Measurements from ENCODE around the gene CDH4. TPM values are rescaled to one million over a fixed set of nuclear protein-coding genes. Genes with fewer than 3 reads are reported as not detected.

The CDH4 gene
- total and polyA plus RNA-seq, 9 of the 15 experiments (the other 6 are each of a cell fraction or from before 2014, with no cell fraction given), result 0.04 TPM; not detected in 8

DNA sequence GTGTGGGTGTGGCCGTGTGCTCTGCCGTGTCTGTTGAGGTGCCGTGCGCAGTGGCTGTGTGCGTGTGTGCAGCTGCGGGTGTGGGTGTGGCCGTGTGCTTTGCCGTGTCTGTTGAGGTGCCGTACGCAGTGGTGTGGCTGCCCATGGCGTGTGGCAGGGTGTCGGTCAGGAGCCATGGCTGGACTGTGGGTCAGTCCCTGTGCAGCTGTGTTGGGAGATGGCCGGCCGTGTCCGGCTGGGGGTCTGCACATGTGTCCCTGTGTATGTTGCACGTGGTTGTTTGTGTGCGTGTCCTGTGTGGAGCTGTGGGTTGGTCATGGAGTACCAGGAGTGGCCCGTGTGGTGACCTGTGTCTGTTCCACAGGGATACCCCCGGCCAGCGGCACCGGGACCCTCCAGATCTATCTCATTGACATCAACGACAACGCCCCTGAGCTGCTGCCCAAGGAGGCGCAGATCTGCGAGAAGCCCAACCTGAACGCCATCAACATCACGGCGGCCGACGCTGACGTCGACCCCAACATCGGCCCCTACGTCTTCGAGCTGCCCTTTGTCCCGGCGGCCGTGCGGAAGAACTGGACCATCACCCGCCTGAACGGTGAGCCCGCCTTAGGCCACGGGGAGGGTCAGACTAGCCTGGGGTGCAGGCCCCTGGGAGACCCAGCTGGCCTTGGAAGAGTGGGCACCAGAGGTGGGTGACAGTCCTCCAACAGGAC, 675.9 kb downstream of the CDH4 start:
- DNase-seq (ENCODE audit: extremely low read depth in 1 of 4, low spot score in 3 of 4) (no peak), FAIRE-seq (no peak), ATAC-seq (no peak)
- Histone ChIP-seq H3K9me1 (ENCODE audit: control insufficient read depth, insufficient read depth, low read length) (no peaks in the 10 kb centered on the region), H3K27ac (ENCODE audit: extremely low read depth, low read depth, low read length) (no peak overlapping the region), H3K4me3 (no peak overlapping the region), H3K4me2 (ENCODE audit: insufficient read depth, low read length) (no peak overlapping the region), H3K79me2 (ENCODE audit: control insufficient read depth, insufficient read depth, low read length) (no peaks in the 10 kb centered on the region), H3K9me3 (replicated peaks; ENCODE audit: control insufficient read depth, insufficient read depth, low read depth, low read length) (no peaks in the 10 kb centered on the region; the same call in 1 of the 2 replicates), H3K4me1 (replicated peaks in 1 of 2; ENCODE audit: control insufficient read depth in 2 of 2, insufficient read depth in 2 of 2, low read length in 2 of 2) (peaks cover 6 to 46% of the 10 kb centered on the region in 2 experiments; a peak in 4 of 5 replicates), H3K36me3 (ENCODE audit: control insufficient read depth, insufficient read depth, low read length) (no peaks in the 10 kb centered on the region), H3K27me3 (ENCODE audit: control insufficient read depth in 2 of 2, insufficient read depth in 2 of 2, low read length in 2 of 2) (peaks cover 24 to 86% of the 10 kb centered on the region in 2 experiments), H3K9ac (ENCODE audit: insufficient read depth in 1 of 2, low read depth in 2 of 2, low read length in 2 of 2) (no peak overlapping the region; a peak in 1 of 4 replicates), H4K20me1 (replicated peaks; ENCODE audit: control insufficient read depth, insufficient read depth, low read length) (peaks cover 4% of the 10 kb centered on the region; the same call in 1 of the 2 replicates), H2AFZ (ENCODE audit: low read depth, low read length) (no peak overlapping the region)
- ChIA-PET POLR2A (no interaction called here), CTCF (ENCODE audit: low intra/inter-chr PET ratio) (no interaction called here)
- BruUV-seq (replicated peaks), result no TSS peak
- WGBS (ENCODE audit: insufficient coverage, low coverage, missing lambda C conversion rate), result 25% methylated on average over 31 of the region's 43 CpGs
- intact Hi-C loops (cut with micrococcal nuclease) (no loop called here), in situ Hi-C loops (cut with MboI) (no loop called here)
- TF ChIP-seq NFXL1 (CRISPR knock-in tag; IDR thresholded peaks at IDR 0.05) (no peak), RBBP5 (IDR thresholded peaks at IDR 0.05; ENCODE audit: borderline replicate concordance, insufficient read depth, low read length, poor library complexity, severe bottlenecking) (no peak)

DNA sequence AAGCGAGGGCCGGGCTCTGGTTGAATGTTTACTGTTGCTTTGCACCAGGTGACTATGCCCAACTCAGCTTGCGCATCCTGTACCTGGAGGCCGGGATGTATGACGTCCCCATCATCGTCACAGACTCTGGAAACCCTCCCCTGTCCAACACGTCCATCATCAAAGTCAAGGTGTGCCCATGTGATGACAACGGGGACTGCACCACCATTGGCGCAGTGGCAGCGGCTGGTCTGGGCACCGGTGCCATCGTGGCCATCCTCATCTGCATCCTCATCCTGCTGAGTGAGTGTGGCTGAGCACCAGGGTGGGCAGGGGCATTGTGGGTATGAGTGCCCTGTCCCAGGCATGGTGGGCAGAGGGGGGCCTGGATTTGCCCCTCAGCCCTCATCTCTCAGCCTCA, 677.5 kb downstream of the CDH4 start:
- no peak for DNase-seq (ENCODE audit: extremely low read depth in 1 of 4, low spot score in 3 of 4)
- no peak overlapping the region for H3K4me3 ChIP-seq
- H3K36me3 ChIP-seq (ENCODE audit: control insufficient read depth, insufficient read depth, low read length), result no peaks in the 10 kb centered on the region
- in situ Hi-C loops (cut with MboI), result no loop called here
- no peak overlapping the region for H2AFZ ChIP-seq (ENCODE audit: low read depth, low read length)
- no peaks in the 10 kb centered on the region; the same call in 1 of the 2 replicates for H3K9me3 ChIP-seq (replicated peaks; ENCODE audit: control insufficient read depth, insufficient read depth, low read depth, low read length)
- H3K27ac ChIP-seq (ENCODE audit: extremely low read depth, low read depth, low read length), result no peak overlapping the region
- no peak overlapping the region for H3K4me2 ChIP-seq (ENCODE audit: insufficient read depth, low read length)
- no peak for ATAC-seq
- H3K79me2 ChIP-seq (ENCODE audit: control insufficient read depth, insufficient read depth, low read length), result no peaks in the 10 kb centered on the region
- H3K9me1 ChIP-seq (ENCODE audit: control insufficient read depth, insufficient read depth, low read length), result no peaks in the 10 kb centered on the region
- CTCF ChIA-PET (ENCODE audit: low intra/inter-chr PET ratio), result no interaction called here
- no peak overlapping the region for H3K9ac ChIP-seq (ENCODE audit: insufficient read depth in 1 of 2, low read depth in 2 of 2, low read length in 2 of 2)
- H3K4me1 ChIP-seq (replicated peaks in 1 of 2; ENCODE audit: control insufficient read depth in 2 of 2, insufficient read depth in 2 of 2, low read length in 2 of 2), result peaks cover 0 to 34% of the 10 kb centered on the region in 2 experiments; a peak in 2 of 5 replicates
- no peaks in the 10 kb centered on the region; the same call in none of the 2 replicates for H4K20me1 ChIP-seq (replicated peaks; ENCODE audit: control insufficient read depth, insufficient read depth, low read length)
- 12% methylated on average over 12 of the region's 12 CpGs for WGBS (ENCODE audit: insufficient coverage, low coverage, missing lambda C conversion rate)
- intact Hi-C loops (cut with micrococcal nuclease), result no loop called here
- no TSS peak for BruUV-seq (replicated peaks)
- POLR2A ChIA-PET, result no interaction called here
- FAIRE-seq, result no peak
- H3K27me3 ChIP-seq (ENCODE audit: control insufficient read depth in 2 of 2, insufficient read depth in 2 of 2, low read length in 2 of 2), result peaks cover 23 to 80% of the 10 kb centered on the region in 2 experiments
- TF ChIP-seq, protein P1, sequence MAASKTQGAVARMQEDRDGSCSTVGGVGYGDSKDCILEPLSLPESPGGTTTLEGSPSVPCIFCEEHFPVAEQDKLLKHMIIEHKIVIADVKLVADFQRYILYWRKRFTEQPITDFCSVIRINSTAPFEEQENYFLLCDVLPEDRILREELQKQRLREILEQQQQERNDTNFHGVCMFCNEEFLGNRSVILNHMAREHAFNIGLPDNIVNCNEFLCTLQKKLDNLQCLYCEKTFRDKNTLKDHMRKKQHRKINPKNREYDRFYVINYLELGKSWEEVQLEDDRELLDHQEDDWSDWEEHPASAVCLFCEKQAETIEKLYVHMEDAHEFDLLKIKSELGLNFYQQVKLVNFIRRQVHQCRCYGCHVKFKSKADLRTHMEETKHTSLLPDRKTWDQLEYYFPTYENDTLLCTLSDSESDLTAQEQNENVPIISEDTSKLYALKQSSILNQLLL (CRISPR knock-in tag; IDR thresholded peaks at IDR 0.05; ENCODE audit: borderline replicate concordance), result no peak
